Muscle of arm (tissue), 12 donors: Measurements from ENCODE around the gene CNN2. TPM values are rescaled to one million over a fixed set of nuclear protein-coding genes. Genes with fewer than 3 reads are reported as not detected.

Experiments
- DNase-seq: peaks from one replicate; pipeline ENCODE4 v3.0.0-alpha.2; 2013
- polyA plus RNA-seq, 12 donors: library from polyadenylated mRNA; unstranded; fragments of 120-200 nt; gene quantifications; one replicate each; pipeline ENCODE4 v1.2.1, GENCODE V29; 2013; ENCODE audit not compliant: insufficient read length in 12 of 12

CNN2 gene
- polyA plus RNA-seq, 12 donors, result 36.3 to 89.8 (median 46.7) TPM; not detected in 1

DNA sequence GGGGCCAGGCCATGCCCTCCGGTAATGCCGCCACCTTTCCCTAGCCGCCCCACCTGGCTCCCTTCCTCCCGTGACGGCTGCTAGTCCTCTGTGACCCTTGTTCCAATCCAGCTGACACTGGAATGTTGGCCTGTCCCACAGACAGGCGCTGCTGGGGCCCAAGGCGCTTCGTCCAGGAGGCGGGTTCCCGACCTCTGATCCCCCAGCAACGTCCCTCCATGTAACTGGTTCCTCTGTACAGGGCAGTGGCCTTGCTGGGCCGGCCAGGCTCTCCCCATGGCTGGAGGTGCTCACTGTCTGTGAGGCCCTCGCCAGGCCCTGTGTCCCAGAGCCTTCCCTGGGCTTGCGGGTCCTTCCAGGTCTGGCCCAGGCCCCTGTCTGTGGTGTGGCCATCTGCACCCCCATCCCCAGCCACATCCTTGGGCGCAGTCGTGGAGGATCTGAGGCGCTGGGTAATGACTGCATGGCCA, 33.0 kb upstream of the CNN2 start:
- no peak for DNase-seq

DNA sequence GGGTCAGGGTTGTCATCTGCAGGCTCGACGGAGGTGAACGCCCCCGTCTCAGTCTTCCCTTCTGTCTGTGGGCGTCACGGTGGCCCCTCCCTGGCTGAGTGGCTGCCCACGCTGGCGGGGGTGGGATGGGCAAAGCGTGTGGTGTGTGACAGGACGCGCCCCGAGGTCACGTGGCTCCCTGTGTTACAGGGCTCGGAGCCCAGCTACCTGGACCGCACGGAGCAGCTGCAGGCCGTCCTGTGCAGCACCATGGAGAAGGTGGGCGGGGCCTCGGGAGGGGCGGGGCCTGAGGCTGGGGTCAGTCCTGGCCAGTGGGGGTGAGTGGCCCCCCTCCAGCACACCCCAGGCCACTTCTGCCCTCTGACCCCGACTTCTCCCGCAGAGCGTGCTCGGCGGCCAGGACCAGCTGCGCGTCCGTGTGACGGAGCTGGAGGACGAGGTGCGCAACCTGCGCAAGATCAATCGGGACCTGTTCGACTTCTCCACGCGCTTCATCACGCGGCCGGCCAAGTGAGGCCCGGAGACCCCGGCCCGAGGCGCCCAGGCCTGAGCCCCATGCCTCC, 32.5 kb upstream of the CNN2 start:
- DNase-seq, result no peak

DNA sequence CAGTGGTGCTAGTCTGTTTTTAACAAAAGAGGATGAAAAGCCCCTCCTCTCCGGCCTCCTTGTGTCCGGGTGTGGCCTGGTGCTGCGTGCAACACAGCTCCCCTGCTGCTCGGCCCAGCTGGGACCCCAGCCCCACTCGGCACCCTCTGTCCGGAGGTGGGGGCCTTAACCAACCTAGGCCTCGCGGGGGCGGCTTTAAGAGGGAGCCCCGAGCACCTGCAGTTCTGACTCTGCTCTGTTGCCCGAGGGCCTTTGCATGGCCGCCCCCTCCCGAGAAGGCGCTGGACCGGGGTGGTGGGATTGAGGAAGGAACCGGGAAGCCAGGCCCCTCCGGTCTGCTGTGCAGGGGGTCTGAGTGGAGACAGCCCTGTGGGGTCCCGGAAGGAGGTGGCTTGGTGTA, 31.9 kb upstream of the CNN2 start:
- DNase-seq, result no peak

DNA sequence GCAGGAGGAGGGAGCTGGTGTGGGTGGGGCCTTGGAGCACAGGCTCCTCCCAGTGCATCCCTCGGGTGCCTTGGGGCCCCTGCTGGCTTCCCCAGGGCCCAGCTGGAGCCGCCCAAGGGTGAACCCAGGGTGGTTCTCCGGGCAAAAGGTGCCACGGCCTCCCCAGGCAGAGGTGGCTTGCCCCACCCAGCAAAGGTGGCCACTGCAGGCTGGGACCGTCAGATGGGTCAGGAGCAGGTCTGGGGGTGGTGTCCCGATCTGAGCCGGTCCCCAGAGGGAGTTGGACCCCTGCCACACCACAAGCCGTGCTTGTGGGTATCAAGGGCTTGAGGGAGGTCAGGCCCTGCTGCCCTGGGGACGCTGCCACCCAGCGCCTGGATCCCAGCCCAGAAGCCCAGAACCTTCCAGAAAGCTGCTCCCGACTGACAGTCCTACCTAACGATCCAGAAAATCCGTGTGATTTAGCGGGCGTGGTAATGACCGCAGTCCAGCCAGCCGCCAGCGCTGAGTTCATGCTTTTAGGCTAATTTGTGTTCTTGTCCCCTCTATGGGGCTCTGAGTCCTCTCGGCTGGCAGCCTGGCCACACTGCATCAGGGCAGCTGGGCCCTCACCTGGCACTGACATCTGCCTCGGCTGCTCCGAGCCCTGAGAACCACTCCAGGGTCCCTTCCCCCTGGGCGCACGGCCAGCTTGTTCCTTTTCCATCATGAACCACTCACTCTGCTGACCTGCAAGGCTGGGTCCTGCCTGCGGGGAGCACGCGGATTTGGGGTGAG, 31.2 kb upstream of the CNN2 start:
- no peak for DNase-seq

DNA sequence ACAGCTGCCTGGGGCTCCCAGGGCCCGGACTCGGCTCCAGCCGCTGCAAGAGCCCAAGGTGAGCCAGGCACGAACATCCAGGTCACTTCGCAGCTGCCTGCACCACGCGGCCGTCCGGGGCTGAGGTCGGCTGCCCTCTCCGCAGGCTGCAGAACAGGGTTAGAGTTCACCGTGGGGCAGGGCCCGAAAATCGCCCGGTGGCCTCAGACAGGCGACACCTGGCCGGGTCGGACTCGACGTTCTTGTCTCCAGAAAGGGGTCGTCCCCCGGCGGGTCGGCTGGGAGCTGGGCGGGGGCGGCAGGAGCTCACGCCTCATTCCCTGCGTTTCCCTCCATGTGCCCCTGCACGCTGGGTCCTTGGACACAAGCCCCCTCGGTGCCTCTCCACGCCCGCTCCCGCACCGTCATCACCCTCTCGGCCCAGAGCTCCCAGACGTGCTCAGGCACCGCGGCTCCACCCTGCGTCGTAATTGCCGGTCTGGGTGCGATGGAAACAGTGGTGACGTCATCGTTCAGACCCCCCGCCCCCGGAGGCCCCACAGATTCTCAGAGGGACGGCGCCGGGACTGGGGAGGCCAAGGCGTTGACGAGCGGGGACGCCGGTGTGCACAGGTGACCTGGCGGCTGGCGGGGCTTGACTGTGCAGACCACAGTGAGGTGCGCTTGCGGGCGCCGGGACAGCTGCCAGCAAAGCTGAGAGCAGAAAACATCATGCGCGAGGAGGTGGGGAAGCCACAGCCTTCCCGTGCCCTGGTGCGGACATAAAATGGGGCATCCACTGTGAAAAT, 30.2 kb upstream of the CNN2 start:
- no peak for DNase-seq

DNA sequence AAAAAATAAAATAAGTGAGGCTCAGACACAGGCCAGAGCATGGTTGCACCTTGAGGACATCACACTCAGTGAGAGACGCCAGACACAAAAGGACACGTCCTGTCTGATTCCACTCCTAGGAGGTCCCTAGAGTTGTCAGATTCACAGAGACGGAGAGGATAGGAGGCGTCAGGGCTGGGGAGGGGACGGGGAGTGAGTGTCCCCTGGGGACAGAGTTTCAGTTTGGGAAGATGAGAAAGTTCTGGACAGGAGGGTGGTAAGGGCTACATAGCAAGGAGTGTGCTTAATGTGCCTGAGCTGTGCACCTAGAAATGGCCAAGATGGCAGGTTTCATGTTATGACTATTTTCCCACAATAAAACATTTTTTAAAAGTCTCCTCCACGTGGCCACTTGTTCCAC, 28.3 kb upstream of the CNN2 start:
- no peak for DNase-seq

DNA sequence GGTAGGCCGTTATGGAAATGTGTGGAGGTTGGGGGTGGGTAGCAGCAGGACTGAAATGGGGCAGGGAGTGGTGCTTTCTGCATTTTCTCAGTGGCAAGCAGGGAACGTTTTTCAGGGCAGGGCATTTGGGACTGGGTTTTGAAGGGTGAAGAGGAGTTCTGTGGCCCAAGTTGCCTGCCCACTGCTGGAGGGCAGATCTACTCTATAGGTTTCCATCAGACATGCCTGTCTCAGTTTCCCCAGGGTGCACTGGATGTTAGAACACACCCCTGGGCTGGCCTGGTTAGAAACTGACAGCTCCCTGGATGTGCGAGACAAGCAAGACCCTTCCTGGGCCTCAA, 27.1 kb upstream of the CNN2 start:
- DNase-seq, result no peak

DNA sequence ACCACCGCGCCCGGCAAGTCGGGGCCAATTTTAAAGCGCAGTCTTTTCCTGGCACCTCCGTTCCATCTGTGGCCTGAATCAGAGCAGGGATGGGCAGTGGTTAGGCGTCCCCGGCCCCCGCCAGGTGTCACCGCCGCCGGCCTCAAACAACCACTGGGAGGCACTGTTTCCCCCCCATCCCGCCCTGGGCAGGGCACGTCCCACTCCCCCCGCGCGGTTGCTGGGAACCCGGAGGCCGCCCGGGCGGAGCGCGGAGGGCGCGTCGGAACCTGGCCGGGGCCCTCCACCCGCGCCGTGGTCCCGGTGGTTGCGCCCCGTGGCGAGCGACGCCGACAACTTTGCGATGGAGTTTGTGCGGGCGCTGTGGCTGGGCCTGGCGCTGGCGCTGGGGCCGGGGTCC, 26.3 kb upstream of the CNN2 start, which contains the start of gene GRIN3B:
GRIN3B (plus strand) TSS at position 325 of the 400 bp plus-strand sequence; CDS start at position 344, 19 bp downstream.
- DNase-seq, result no peak

DNA sequence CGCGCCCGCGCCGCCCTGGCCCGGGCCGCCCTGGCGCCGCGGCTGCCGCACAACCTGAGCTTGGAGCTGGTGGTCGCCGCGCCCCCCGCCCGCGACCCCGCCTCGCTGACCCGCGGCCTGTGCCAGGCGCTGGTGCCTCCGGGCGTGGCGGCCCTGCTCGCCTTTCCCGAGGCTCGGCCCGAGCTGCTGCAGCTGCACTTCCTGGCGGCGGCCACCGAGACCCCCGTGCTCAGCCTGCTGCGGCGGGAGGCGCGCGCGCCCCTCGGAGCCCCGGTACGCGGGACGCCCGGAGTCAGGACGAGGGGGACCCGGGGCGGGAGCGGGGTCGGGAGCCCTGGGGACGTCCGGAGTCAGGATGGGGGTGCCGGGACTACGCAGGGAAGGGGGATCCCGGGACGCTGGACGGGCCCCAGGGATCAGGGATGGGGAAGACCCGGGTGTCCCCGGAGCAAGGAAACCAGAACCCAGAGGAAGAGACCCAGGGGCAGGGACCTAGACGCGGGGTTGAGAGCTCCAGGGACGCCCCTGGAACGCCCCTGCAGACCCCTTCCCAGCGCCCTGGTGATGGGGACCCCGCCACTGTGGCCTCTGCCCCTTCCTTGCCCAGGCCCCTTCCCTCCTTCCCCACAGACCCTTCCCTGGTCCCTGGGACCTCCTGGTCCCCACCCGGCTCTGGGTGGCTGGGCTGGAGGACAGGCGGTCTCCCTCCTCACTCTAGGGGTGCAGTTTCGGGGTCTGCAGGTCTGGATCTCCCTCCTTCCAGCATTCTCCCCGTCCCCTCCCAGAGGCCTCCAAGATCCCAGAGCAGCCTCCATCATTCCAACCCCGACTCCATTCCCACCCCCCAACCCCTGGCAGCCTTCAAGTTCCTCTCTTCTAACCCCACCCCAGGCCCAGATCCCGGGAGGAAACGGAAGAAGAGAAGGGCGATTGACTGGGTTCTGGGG, 25.5 kb upstream of the CNN2 start:
- no peak for DNase-seq

DNA sequence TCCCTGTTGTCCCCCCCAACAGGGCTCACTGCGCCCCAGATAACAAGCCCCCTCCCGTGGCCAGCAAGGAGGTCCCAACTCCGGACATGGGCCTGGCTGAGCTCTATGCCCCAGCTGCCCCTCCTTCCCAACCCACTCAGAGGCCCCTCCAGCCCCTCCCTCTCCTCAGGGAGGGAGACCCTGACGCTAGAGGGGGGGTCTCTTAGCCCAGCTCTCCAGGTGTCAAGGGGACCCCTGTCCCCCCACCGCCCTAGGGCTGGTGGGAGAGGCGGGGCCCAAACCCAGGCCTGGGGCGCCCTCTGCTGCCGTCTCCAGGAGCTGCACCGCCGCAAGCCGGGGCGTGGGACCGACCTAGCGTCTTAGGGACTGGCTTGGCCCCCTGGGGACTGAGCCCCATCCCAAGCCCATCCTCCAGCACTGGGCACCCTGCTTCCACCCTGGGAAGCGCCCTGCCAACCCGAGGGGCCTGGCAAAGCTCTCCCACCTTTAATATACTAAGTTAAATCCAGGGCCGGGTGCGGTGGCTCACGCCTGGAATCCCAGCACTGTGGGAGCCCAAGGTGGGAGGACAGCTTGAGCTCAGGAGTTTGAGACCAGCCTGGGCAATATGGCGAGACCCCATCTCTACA, 24.8 kb upstream of the CNN2 start:
- DNase-seq, result no peak

DNA sequence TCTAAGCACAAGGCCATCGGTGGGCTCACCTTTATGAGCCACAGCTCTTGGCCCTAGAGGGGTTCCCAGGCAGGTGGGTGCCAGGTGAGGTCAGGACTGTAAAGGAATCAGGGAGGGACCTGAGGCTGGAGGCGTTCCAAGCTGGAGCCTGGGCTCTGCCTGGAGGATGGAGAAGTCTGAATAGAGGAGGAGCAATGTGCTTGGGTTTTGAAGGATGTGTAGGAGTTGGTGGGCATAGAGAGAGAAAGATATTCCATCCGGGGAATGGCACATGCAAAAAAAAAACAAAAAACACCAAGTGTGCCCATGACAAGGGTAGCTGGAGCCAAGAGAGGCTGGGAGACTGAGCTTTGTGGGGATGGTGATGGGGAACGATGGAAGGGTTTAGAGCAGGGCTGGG, 23.8 kb upstream of the CNN2 start:
- DNase-seq, result no peak

DNA sequence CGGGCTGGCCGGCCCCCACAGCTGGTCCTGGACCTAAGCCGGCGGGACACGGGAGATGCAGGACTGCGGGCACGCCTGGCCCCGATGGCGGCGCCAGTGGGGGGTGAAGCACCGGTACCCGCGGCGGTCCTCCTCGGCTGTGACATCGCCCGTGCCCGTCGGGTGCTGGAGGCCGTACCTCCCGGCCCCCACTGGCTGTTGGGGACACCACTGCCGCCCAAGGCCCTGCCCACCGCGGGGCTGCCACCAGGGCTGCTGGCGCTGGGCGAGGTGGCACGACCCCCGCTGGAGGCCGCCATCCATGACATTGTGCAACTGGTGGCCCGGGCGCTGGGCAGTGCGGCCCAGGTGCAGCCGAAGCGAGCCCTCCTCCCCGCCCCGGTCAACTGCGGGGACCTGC, 23.1 kb upstream of the CNN2 start:
- no peak for DNase-seq

DNA sequence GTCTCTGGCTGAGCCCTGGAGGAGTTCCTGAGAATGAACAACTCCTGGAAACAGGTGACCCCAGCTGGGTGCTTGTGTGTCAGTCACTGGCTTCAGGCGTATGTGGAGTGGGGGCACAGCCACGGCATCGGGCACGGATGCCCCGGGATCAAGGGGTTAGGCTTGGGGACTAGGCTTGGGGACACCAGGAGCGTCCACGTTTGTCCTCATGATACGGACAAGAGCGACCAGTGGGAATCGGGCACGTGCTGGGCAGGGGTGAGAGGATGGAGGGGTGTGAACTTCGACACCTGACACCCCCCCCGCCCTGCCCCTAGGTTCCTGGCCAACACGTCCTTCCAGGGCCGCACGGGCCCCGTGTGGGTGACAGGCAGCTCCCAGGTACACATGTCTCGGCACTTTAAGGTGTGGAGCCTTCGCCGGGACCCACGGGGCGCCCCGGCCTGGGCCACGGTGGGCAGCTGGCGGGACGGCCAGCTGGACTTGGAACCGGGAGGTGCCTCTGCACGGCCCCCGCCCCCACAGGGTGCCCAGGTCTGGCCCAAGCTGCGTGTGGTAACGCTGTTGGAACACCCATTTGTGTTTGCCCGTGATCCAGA, 22.1 kb upstream of the CNN2 start:
- DNase-seq, result no peak

DNA sequence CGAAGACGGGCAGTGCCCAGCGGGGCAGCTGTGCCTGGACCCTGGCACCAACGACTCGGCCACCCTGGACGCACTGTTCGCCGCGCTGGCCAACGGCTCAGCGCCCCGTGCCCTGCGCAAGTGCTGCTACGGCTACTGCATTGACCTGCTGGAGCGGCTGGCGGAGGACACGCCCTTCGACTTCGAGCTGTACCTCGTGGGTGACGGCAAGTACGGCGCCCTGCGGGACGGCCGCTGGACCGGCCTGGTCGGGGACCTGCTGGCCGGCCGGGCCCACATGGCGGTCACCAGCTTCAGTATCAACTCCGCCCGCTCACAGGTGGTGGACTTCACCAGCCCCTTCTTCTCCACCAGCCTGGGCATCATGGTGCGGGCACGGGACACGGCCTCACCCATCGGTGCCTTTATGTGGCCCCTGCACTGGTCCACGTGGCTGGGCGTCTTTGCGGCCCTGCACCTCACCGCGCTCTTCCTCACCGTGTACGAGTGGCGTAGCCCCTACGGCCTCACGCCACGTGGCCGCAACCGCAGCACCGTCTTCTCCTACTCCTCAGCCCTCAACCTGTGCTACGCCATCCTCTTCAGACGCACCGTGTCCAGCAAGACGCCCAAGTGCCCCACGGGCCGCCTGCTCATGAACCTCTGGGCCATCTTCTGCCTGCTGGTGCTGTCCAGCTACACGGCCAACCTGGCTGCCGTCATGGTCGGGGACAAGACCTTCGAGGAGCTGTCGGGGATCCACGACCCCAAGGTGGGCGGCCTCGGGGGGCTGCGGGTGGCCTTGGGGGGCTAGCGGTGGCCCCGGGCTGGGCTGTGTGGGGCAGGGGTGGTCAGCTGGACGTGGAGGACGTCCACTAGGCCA, 21.4 kb upstream of the CNN2 start:
- DNase-seq, result no peak

DNA sequence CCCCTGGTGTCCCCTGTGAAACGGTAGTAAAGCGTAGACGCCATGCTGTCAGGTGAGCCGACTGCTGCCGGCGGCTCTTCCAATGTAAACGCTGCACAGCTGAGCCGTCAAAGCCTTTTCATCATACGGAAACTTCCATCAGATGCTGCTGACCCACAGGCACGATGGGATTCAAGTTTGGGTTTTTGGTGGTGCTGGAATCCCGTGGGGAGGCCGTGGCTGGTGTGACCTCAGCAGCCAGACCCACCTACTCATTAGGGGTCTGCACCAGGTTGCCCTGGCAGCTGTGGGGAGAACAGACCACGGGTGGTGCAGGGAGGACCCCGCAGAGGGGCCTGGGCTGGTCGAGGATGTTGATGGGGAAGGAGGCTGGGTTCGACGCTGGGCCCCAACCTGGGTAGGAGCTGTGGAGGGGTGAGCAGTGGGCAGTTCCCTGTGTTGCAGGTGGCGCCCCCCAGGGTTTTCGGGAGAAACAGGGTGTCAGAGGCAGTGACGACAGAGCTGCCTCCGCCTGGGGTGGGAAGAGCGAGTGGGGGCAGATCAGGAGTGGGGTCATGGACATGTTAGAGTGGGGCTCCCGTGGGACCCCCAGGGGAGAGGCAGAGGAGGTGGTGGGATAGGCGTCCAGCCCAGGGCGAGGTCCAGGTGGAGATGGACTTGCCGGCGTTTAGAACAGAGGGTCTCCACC, 19.6 kb upstream of the CNN2 start:
- no peak for DNase-seq

DNA sequence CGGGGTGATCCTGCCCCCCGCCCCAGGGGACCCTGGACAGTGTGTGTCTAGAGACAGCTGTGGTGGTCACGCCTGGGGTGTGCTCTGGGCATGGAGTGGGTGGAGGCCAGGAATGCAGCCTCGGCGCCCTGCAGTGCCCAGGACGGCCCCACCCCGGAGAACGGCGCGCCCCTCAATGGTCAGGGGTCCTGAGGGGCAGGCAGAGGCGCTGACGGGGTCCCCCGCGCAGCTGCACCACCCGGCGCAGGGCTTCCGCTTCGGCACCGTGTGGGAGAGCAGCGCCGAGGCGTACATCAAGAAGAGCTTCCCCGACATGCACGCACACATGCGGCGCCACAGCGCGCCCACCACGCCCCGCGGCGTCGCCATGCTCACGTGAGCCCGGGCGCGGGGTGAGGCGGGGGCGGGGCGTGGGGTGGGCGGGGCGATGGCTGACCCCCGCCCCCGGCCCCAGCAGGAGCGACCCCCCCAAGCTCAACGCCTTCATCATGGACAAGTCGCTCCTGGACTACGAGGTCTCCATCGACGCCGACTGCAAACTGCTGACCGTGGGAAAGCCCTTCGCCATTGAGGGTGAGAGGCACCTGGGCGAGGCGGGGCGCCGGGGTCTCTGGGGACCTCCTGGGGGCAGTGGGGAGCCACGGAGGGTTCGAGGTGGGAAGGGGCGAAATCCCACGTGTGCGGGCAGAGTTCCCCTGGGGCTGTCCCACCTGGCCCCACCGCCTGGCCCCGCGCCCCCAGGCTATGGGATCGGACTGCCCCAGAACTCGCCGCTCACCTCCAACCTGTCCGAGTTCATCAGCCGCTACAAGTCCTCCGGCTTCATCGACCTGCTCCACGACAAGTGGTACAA, 18.8 kb upstream of the CNN2 start:
- DNase-seq, result no peak

DNA sequence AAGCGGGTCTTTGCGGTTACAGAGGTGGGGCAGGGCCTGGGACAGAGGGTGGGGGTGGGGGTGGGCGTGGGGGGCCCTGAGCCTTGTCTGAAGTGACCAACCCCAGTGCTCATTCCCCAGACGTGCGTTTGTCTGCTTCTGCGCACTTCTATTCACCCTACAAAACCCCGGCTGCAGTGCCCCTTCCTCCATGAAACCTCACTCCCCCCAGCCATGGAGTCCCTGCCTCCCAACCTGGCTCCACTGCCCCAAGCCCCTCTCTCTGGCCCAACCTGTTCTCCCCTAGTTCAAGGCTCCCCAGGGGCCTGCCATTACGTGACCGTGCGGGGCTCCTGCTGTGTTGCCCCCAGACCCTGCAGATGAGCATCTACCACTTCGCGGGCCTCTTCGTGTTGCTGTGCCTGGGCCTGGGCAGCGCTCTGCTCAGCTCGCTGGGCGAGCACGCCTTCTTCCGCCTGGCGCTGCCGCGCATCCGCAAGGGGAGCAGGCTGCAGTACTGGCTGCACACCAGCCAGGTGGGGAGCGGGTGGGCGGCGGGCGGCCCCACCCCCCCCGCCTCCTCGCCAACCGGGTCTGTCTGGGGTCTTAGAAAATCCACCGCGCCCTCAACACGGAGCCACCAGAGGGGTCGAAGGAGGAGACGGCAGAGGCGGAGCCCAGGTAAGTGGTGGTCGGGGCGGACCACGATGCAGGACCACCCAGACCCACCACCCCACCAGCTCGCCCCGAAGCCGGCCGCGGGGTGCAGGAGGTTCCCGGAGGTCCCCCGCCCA, 18.0 kb upstream of the CNN2 start:
- no peak for DNase-seq
